GM12892 (cell line): ENCODE results near the gene THAP4.

Source experiments
- POLR2A ChIP-seq: IDR thresholded peaks from 2 replicates; pipeline ENCODE4 v1.6.1; 2011; ENCODE audit warnings: low read depth, low read length, control low read depth
- POLR2AphosphoS5 ChIP-seq: IDR thresholded peaks from 2 replicates; pipeline ENCODE4 v1.6.1; 2011; ENCODE audit warnings: low read depth, low read length, control low read depth
- TAF1 ChIP-seq: IDR thresholded peaks from 2 replicates; pipeline ENCODE4 v1.6.1; 2011; ENCODE audit warnings: low read depth, mild to moderate bottlenecking, control low read depth, low read length, borderline replicate concordance

DNA sequence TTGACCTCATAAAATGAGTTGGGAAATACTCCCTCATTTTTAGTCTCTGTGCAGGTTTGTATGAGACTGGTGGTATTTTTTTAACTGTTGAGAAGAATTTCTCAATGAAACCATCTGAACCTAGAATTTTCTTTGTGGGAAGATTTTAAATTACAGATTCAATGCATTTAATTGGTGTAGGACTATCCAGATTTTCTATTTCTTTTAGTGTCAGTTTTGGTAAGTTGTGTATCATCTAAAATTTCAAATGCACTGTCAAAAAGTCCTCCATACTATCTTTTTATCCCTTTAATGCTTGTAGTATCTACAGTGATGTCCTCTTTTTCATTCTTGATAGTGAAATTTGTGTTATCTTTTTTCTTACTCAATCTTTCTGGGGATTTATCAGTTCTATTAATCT is 80.2 kb downstream of the THAP4 start:
- TF ChIP-seq POLR2AphosphoS5, result no peak
- no peak for TF ChIP-seq POLR2A
- TF ChIP-seq TAF1, result no peak
